K562 (cell line): ENCODE data around the gene POT1. TPM values are rescaled to one million over a fixed set of nuclear protein-coding genes. Genes with fewer than 3 reads are reported as not detected.

ENCODE experiments used
- ATAC-seq: fragments of 200-7000 bp; cut with Tn5 transposase; 3 replicates; pipeline ENCODE4 v1.9.1; 2020; ENCODE audit warnings: moderate library complexity
- BruUV-seq: library from RNA; stranded (reverse); fragments of 400-500 nt; replicated peaks from 2 replicates; lab custom pipeline; 2021; lab: Mats Ljungman, UMichigan
- CTCF ChIA-PET: fragments of 300-600 bp; formaldehyde crosslinking; extraction: SDS; loops from one replicate; lab custom pipeline; 2021; ENCODE audit warnings: low intra/inter-chr PET ratio; lab: Yijun Ruan, JAX
- POLR2A ChIA-PET: fragments of 300-600, 350-650 bp; sonication (Branson Sonifier 250); formaldehyde crosslinking; extraction: SDS; loops from one replicate; lab custom pipeline; 2021; ENCODE audit warnings: antibody characterized with exemption, inconsistent platforms; lab: Yijun Ruan, JAX
- DNase-seq, 4 experiments: peaks; one replicate each; pipeline versions ENCODE4 v3.0.0 to v3.0.0-alpha.2; 2011 to 2018; ENCODE audit warnings: low spot score in 3 of 4, mixed read lengths in 3 of 4; ENCODE audit errors: extremely low read depth in 1 of 4
- FAIRE-seq: peaks from 2 replicates; lab custom pipeline; 2011; peaks lifted over from hg19 to GRCh38; lab: Jason Lieb, UNC
- H2AFZ ChIP-seq: 2 replicates; pipeline ENCODE4 v1.6.0; 2011; ENCODE audit warnings: low read depth, low read length, control low read depth, inconsistent platforms
- H3K27ac ChIP-seq: fragments of 200-600 bp; 3 replicates; pipeline ENCODE4 v1.8.0; 2011; ENCODE audit warnings: low read depth, mild to moderate bottlenecking, control low read depth, inconsistent platforms, low read length, moderate library complexity, mixed read lengths; ENCODE audit errors: extremely low read depth
- H3K27me3 ChIP-seq, 2 experiments: fragments of 300-600 bp in 1 of 2; 2 replicates in 1 of 2; 3 replicates in 1 of 2; pipeline versions ENCODE4 v1.6.0 to v1.8.0; 2011; ENCODE audit warnings: inconsistent platforms in 2 of 2, low read length in 2 of 2, mild to moderate bottlenecking in 1 of 2, mixed read lengths in 1 of 2, moderate library complexity in 1 of 2; ENCODE audit not compliant: control insufficient read depth in 2 of 2, insufficient read depth in 2 of 2
- H3K36me3 ChIP-seq: fragments of 300-600 bp; 3 replicates; pipeline ENCODE4 v1.8.0; 2011; ENCODE audit warnings: mild to moderate bottlenecking, low read length, inconsistent platforms; ENCODE audit not compliant: control insufficient read depth, insufficient read depth
- H3K4me1 ChIP-seq, 2 experiments: fragments of 200-600 bp in 1 of 2; replicated peaks in 1 of 2; 2 replicates in 1 of 2; 3 replicates in 1 of 2; pipeline versions ENCODE4 v1.5.1 to v1.8.0; 2011; ENCODE audit warnings: inconsistent platforms in 2 of 2, low read length in 2 of 2, mild to moderate bottlenecking in 1 of 2, mixed read lengths in 1 of 2, moderate library complexity in 1 of 2; ENCODE audit not compliant: control insufficient read depth in 2 of 2, insufficient read depth in 2 of 2
- H3K4me2 ChIP-seq: 2 replicates; pipeline ENCODE4 v1.6.1; 2011; ENCODE audit warnings: low read length, control low read depth, inconsistent platforms, mixed read lengths; ENCODE audit not compliant: insufficient read depth
- H3K4me3 ChIP-seq: fragments of 200-600 bp; sonication (generic), shearing (Covaris generic); 2 replicates; pipeline ENCODE4 v1.5.1; 2016; ENCODE audit warnings: control low read depth, inconsistent platforms
- H3K79me2 ChIP-seq: fragments of 200-600 bp; 3 replicates; pipeline ENCODE4 v1.8.0; 2011; ENCODE audit warnings: low read length, inconsistent platforms; ENCODE audit not compliant: control insufficient read depth, insufficient read depth
- H3K9ac ChIP-seq, 2 experiments: 2 replicates each; pipeline versions ENCODE4 v1.6.0 to v1.6.1; 2011; ENCODE audit warnings: low read depth in 2 of 2, low read length in 2 of 2, control low read depth in 1 of 2, inconsistent platforms in 1 of 2, mild to moderate bottlenecking in 1 of 2, mixed read lengths in 1 of 2; ENCODE audit not compliant: insufficient read depth in 1 of 2
- H3K9me1 ChIP-seq: one replicate; pipeline ENCODE4 v1.6.0; 2011; ENCODE audit warnings: inconsistent platforms, mild to moderate bottlenecking, low read length, moderate library complexity; ENCODE audit not compliant: control insufficient read depth, insufficient read depth
- H3K9me3 ChIP-seq: replicated peaks from 2 replicates; pipeline ENCODE4 v1.5.1; 2011; ENCODE audit warnings: low read depth, low read length, inconsistent platforms; ENCODE audit not compliant: control insufficient read depth, insufficient read depth
- H4K20me1 ChIP-seq: replicated peaks from 2 replicates; pipeline ENCODE4 v1.6.1; 2011; ENCODE audit warnings: low read length, inconsistent platforms, mixed read lengths; ENCODE audit not compliant: control insufficient read depth, insufficient read depth
- DPF2 ChIP-seq: fragments of 450-650 bp; IDR thresholded peaks from 2 replicates; pipeline ENCODE4 v1.6.1; 2016
- FOSL1 ChIP-seq: fragments of 200-800 bp; sonication (Bioruptor generic); conservative IDR thresholded peaks from 2 replicates; pipeline ENCODE4 v1.6.1; 2016; ENCODE audit warnings: missing genetic modification characterization, missing compliant biosample characterization
- FOXJ3 ChIP-seq: sonication (generic); formaldehyde crosslinking; IDR thresholded peaks from 2 replicates; pipeline ENCODE4 v1.4.0; 2020; ENCODE audit warnings: mild to moderate bottlenecking, missing genetic modification reagents
- HDAC3 ChIP-seq: fragments of 450-650 bp; IDR thresholded peaks from 2 replicates; pipeline ENCODE4 v1.6.1; 2018; ENCODE audit warnings: borderline replicate concordance, mild to moderate bottlenecking, moderate library complexity; ENCODE audit not compliant: partially characterized antibody
- NCOA4 ChIP-seq: fragments of 450-650 bp; IDR thresholded peaks from 2 replicates; pipeline ENCODE4 v1.6.1; 2018; ENCODE audit warnings: mild to moderate bottlenecking; ENCODE audit not compliant: partially characterized antibody
- NRF1 ChIP-seq, 2 experiments: fragments of 450-650 bp; IDR thresholded peaks in 1 of 2; conservative IDR thresholded peaks in 1 of 2; 2 replicates each; pipeline ENCODE4 v1.6.1; 2014; ENCODE audit warnings: mild to moderate bottlenecking in 2 of 2
- RAD51 ChIP-seq: fragments of 450-650 bp; IDR thresholded peaks from 2 replicates; pipeline ENCODE4 v1.7.1; 2016; ENCODE audit warnings: low read depth, mild to moderate bottlenecking, borderline replicate concordance
- SIX5 ChIP-seq, 2 experiments: IDR thresholded peaks; 2 replicates each; pipeline ENCODE4 v1.6.1; 2011; ENCODE audit warnings: low read length in 2 of 2, borderline replicate concordance in 1 of 2, low read depth in 1 of 2, mild to moderate bottlenecking in 1 of 2, moderate library complexity in 1 of 2; ENCODE audit not compliant: insufficient read depth in 1 of 2
- ZNF134 ChIP-seq: fragments of 250-450 bp; sonication (Bioruptor Pico); conservative IDR thresholded peaks from 2 replicates; pipeline ENCODE4 v1.4.0; 2020
- ZNF146 ChIP-seq: IDR thresholded peaks from one replicate; pipeline ENCODE4 v1.6.1; 2018; ENCODE audit warnings: missing compliant biosample characterization; ENCODE audit not compliant: unreplicated experiment
- WGBS: fragments of 100-300 bp; shearing (Covaris generic); methylation state at CpG from one replicate; pipeline ENCODE4 v1.1.6; 2016; ENCODE audit warnings: low coverage, mixed read lengths; ENCODE audit not compliant: insufficient coverage; ENCODE audit errors: missing lambda C conversion rate; 5-methylcytosine and 5-hydroxymethylcytosine counted together
- in situ Hi-C: fragments of 300-500 bp; cut with MboI; formaldehyde crosslinking; loops from 4 replicates; pipeline ENCODE4 v1.15.0; 2018; ENCODE audit warnings: inconsistent platforms, mixed read lengths
- intact Hi-C: fragments of 100-400 bp; cut with micrococcal nuclease; formaldehyde crosslinking; loops from 2 replicates; pipeline ENCODE4 v1.14.2; 2022
- polyA plus RNA-seq, 8 experiments: library from polyadenylated mRNA; depleted of rRNA in 4 of 8; stranded (reverse) in 5 of 8; unstranded in 3 of 8; fragments of >200 nt; fragmentation: Nextera tagmentation in 2 of 8; fragmentation: Illumina TruSeq in 1 of 8; extraction: Ambion mirVana in 2 of 8; extraction: Trizol in 1 of 8; gene quantifications; 2 replicates each; pipeline versions ENCODE4 v1.2.1 to v1.2.3, GENCODE V29; 2011 to 2014; ENCODE audit warnings: inconsistent platforms in 1 of 8, missing spikeins in 1 of 8
- total RNA-seq, 7 experiments: library from RNA; depleted of rRNA in 6 of 7; stranded (reverse); fragments of >200 nt in 6 of 7; fragmentation: Illumina TruSeq in 2 of 7; extraction: Trizol in 2 of 7; gene quantifications; 2 replicates each; pipeline versions ENCODE4 v1.2.1 to v1.2.3, GENCODE V29; 2011 to 2021; ENCODE audit warnings: low replicate concordance in 1 of 7
- TF ChIP-seq, protein P1 (sequence below): fragments of 250-450 bp; sonication (Bioruptor Pico); IDR thresholded peaks from 2 replicates; pipeline ENCODE4 v1.4.0; 2020

Gene POT1
- total and polyA plus RNA-seq, 9 of the 15 experiments (the other 6 are each of a cell fraction or from before 2014, with no cell fraction given), result 37.9 to 140 (median 63.6) TPM

DNA sequence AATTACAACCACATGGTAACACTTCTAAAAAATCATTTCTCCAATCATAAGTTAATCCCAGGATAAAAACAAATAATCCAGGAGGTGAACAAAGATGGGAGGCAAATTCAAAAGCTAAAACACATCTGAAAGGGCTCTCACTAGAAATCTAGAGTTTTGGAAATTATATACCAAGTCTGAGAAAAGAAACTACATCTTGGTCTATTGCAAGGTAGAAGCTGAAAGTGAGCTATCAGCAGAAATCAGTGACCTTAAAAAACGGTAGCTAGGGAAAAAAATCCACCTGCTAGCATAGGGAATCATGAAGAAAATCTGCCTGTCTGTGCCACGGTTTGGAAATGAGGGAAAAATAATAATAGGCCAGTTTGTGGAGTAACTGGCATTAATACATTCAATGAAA, 50.5 kb downstream of the POT1 start:
- Histone ChIP-seq H3K79me2 (no peaks in the 10 kb centered on the region), H3K27me3 (no peaks in the 10 kb centered on the region), H3K4me1 (no peaks in the 10 kb centered on the region), H3K9me3 (no peaks in the 10 kb centered on the region), H3K36me3 (no peaks in the 10 kb centered on the region), H3K27ac (no peak overlapping the region), H3K4me3 (no peak overlapping the region), H3K9me1 (no peaks in the 10 kb centered on the region), H3K4me2 (no peak overlapping the region), H4K20me1 (no peaks in the 10 kb centered on the region), H3K9ac (no peak overlapping the region), H2AFZ (no peak overlapping the region)
- 26% methylated on average over 2 of the region's 2 CpGs for WGBS
- intact Hi-C loops, result no loop called here
- ATAC-seq (no peak), FAIRE-seq (no peak), DNase-seq (no peak)
- in situ Hi-C loops, result no loop called here
- CTCF ChIA-PET, result no interaction called here
- TF ChIP-seq ZNF134 (CRISPR knock-in tag) (no peak), HDAC3 (no peak), DPF2 (no peak), NCOA4 (no peak), ZNF146 (no peak), SIX5 (IDR thresholded peaks at IDR 0.05; ENCODE audit: borderline replicate concordance in 1 of 2, insufficient read depth in 1 of 2, low read depth in 1 of 2, low read length in 2 of 2) (no peak), RAD51 (no peak), FOSL1 (tag) (no peak), NRF1 (conservative IDR thresholded peaks at IDR 0.05 in 1 of 2, IDR thresholded peaks at IDR 0.05 in 1 of 2) (no peak), FOXJ3 (CRISPR knock-in tag) (no peak)
- TF ChIP-seq, protein P1, sequence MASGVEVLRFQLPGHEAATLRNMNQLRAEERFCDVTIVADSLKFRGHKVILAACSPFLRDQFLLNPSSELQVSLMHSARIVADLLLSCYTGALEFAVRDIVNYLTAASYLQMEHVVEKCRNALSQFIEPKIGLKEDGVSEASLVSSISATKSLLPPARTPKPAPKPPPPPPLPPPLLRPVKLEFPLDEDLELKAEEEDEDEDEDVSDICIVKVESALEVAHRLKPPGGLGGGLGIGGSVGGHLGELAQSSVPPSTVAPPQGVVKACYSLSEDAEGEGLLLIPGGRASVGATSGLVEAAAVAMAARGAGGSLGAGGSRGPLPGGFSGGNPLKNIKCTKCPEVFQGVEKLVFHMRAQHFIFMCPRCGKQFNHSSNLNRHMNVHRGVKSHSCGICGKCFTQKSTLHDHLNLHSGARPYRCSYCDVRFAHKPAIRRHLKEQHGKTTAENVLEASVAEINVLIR, result no peak
- POLR2A ChIA-PET, result no interaction called here
- BruUV-seq, result no TSS peak
